ENCODE results near the gene PTTG1IP. TPM values are rescaled to one million over a fixed set of nuclear protein-coding genes. Genes with fewer than 3 reads are reported as not detected.

Gene PTTG1IP
- polyA plus RNA-seq, 1 donor (not counting 4 experiments of a cell fraction or from before 2014, with no cell fraction given), result 132 TPM

GRCh38 chr21:44909719-44910118 is 36.2 kb upstream of the PTTG1IP start:
- no peak for TF ChIP-seq CTCF (optimal IDR thresholded peaks at IDR 0.05 in 1 of 3, IDR thresholded peaks at IDR 0.05 in 1 of 3, conservative IDR thresholded peaks at IDR 0.05 in 1 of 3; ENCODE audit: extremely low read depth in 1 of 3, insufficient read depth in 2 of 3, low read length in 3 of 3)
- TF ChIP-seq EZH2 (IDR thresholded peaks at IDR 0.05; ENCODE audit: low read length), result no peak
- no peak overlapping the region for H3K4me3 ChIP-seq (ENCODE audit: control insufficient read depth in 2 of 3, extremely low read depth in 1 of 3, insufficient read depth in 2 of 3, low read depth in 1 of 3, low read length in 3 of 3)
- H3K27me3 ChIP-seq (ENCODE audit: control insufficient read depth, extremely low read depth, insufficient read depth, low read length), result peaks cover 29% of the 10 kb centered on the region
- FAIRE-seq, result no peak
- no peaks in the 10 kb centered on the region for H4K20me1 ChIP-seq (ENCODE audit: control insufficient read depth, extremely low read depth, insufficient read depth, low read length)
- no peaks in the 10 kb centered on the region for H3K9me1 ChIP-seq (ENCODE audit: control insufficient read depth, extremely low read depth, insufficient read depth, low read length)
- no peak overlapping the region for H2AFZ ChIP-seq (ENCODE audit: control insufficient read depth, low read length)
- peaks cover 17% of the 10 kb centered on the region for H3K4me1 ChIP-seq (ENCODE audit: control insufficient read depth, extremely low read depth, insufficient read depth, low read length)
- no peak overlapping the region for H3K27ac ChIP-seq (ENCODE audit: control insufficient read depth, insufficient read depth, low read length)
- no peaks in the 10 kb centered on the region for H3K36me3 ChIP-seq (ENCODE audit: control insufficient read depth in 2 of 2, extremely low read depth in 1 of 2, insufficient read depth in 2 of 2, low read length in 2 of 2)
- H3K9ac ChIP-seq (ENCODE audit: control insufficient read depth, extremely low read depth, insufficient read depth, low read length), result no peak overlapping the region
- DNase-seq (ENCODE audit: low read depth, low spot score), result no peak
- H3K9me3 ChIP-seq (ENCODE audit: control insufficient read depth, low read depth, low read length), result no peaks in the 10 kb centered on the region
- H3K79me2 ChIP-seq (ENCODE audit: control insufficient read depth, insufficient read depth, low read length), result no peaks in the 10 kb centered on the region
- dilution Hi-C loops (cut with MboI; ENCODE audit: extremely low pct_ligation_motif_present, low sequenced_read_pairs), result no loop called here
- H3K4me2 ChIP-seq (ENCODE audit: control insufficient read depth, extremely low read depth, insufficient read depth, low read depth, low read length), result no peak overlapping the region

GRCh38 chr21:44908908-44909307 is 35.4 kb upstream of the PTTG1IP start:
- H3K36me3 ChIP-seq (ENCODE audit: control insufficient read depth in 2 of 2, extremely low read depth in 1 of 2, insufficient read depth in 2 of 2, low read length in 2 of 2), result no peaks in the 10 kb centered on the region
- DNase-seq (ENCODE audit: low read depth, low spot score) (no peak), FAIRE-seq (no peak)
- H3K9ac ChIP-seq (ENCODE audit: control insufficient read depth, extremely low read depth, insufficient read depth, low read length), result no peak overlapping the region
- H3K27ac ChIP-seq (ENCODE audit: control insufficient read depth, insufficient read depth, low read length), result no peak overlapping the region
- H3K4me3 ChIP-seq (ENCODE audit: control insufficient read depth in 2 of 3, extremely low read depth in 1 of 3, insufficient read depth in 2 of 3, low read depth in 1 of 3, low read length in 3 of 3), result no peak overlapping the region
- H3K27me3 ChIP-seq (ENCODE audit: control insufficient read depth, extremely low read depth, insufficient read depth, low read length), result peaks cover 29% of the 10 kb centered on the region
- H3K9me3 ChIP-seq (ENCODE audit: control insufficient read depth, low read depth, low read length), result no peaks in the 10 kb centered on the region
- H2AFZ ChIP-seq (ENCODE audit: control insufficient read depth, low read length), result no peak overlapping the region
- H3K4me2 ChIP-seq (ENCODE audit: control insufficient read depth, extremely low read depth, insufficient read depth, low read depth, low read length), result no peak overlapping the region
- peaks cover 15% of the 10 kb centered on the region for H3K4me1 ChIP-seq (ENCODE audit: control insufficient read depth, extremely low read depth, insufficient read depth, low read length)
- TF ChIP-seq EZH2 (IDR thresholded peaks at IDR 0.05; ENCODE audit: low read length) (no peak), CTCF (optimal IDR thresholded peaks at IDR 0.05 in 1 of 3, IDR thresholded peaks at IDR 0.05 in 1 of 3, conservative IDR thresholded peaks at IDR 0.05 in 1 of 3; ENCODE audit: extremely low read depth in 1 of 3, insufficient read depth in 2 of 3, low read length in 3 of 3) (no peak)
- dilution Hi-C loops (cut with MboI; ENCODE audit: extremely low pct_ligation_motif_present, low sequenced_read_pairs), result no loop called here
- no peaks in the 10 kb centered on the region for H3K9me1 ChIP-seq (ENCODE audit: control insufficient read depth, extremely low read depth, insufficient read depth, low read length)
- no peaks in the 10 kb centered on the region for H3K79me2 ChIP-seq (ENCODE audit: control insufficient read depth, insufficient read depth, low read length)
- no peaks in the 10 kb centered on the region for H4K20me1 ChIP-seq (ENCODE audit: control insufficient read depth, extremely low read depth, insufficient read depth, low read length)
